ENCODE results near the gene GAK.
A peak's percentile ranks its signal among the peaks of the same experiment; 100 is the strongest.
"Not testable (repeated sequence)": the region's sequence is repeated elsewhere in the genome, so short reads cannot be mapped to it uniquely, and the experiment has no call there.

GAK gene

GRCh38 chr4:925771-926500, 6.2 kb downstream of the GAK start:
- DNase-seq: no peak

GRCh38 chr4:925171-925570, 6.9 kb downstream of the GAK start:
- DNase-seq: no peak

DNA sequence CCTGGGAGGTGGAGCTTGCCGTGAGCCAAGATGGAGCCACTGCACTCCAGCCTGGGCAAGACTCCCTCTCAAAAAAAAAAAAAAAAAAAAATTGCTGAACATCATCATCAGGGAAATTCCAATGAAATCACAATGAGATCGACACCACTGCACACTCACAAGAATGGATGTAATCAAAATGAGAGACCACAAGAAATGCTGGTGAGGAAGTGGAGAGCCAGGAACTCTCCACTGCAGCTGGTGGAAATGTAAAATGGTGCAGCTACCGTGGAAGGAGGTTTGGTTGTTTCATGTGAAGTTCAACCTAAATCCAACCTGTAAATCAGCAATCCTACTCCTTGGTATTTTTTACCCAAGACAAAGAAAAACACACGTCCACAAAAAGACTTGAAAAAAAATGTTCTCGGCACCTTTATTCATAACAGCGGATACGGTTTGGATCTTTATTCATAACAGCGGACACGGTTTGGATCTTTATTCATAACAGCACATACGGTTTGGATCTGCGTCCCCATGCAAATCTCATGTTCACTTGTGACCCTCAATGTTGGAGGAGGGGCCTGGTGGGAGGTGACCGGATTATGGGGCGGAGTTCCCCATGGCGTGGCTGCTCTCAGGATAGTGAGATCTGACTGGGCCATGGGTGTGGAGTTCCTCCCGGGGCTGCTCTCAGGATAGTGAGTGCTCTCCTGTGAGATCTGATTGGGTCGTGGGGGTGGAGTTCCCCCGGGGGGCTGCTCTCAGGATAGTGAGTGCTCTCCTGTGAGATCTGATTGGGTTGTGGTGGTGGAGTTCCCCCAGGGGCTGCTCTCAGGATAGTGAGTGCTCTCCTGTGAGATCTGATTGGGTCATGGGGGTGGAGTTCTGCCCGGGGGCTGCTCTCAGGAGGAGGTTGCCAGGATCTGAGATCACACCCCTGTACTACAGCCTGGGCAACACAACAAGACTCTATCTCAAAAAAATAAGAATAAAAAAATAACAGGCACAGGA, 7.7 kb downstream of the GAK start:
- DNase-seq: peak; percentile 50

DNA sequence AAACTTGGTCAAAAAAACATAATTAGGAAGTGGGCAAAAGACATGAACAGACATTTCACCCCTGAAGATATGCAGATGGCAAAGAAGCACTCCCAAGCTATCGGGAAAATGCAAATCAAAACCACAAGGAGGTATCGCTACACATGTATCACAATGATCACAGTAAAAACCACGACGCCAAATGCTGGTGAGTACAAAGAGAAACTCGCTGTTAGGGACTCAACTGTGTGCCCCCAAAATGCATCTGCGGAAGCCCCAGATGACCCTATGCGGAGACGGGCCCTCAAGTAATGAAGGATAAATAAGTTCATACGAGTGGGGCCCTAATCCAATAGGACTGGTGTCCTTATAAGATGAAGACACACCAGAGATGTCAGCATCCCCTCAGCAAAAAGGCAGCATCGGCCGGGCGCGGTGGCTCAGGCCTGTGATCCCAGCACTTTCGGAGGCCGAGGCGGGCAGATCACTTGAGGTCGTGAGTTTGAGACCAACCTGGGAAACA, 10.2 kb downstream of the GAK start:
- DNase-seq: no peak

DNA sequence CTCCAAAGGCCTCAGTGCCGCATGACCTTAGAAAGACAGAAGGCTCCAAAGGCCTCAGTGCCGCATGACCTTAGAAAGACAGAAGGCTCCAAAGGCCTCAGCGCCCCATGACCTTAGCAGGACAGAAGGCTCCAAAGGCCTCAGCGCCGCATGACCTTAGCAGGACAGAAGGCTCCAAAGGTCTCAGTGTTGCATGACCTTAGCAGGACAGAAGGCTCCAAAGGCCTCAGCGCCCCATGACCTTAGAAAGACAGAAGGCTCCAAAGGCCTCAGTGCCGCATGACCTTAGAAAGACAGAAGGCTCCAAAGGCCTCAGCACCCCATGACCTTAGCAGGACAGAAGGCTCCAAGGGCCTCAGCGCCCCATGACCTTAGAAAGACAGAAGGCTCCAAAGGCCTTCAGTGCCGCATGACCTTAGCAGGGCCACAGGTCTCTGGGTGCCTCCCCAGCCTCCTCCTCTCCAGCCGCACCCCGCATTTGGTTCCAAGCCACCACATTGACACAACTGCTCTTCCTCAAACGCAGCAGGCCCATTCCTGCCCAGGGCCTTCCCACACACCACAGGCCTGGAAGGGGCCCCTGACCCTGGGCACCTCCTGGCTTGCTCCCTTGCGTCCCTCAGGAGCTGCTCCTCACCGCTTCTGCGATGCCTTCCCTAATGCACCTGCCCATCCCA, 13.0 kb downstream of the GAK start:
- DNase-seq: not testable (repeated sequence)

DNA sequence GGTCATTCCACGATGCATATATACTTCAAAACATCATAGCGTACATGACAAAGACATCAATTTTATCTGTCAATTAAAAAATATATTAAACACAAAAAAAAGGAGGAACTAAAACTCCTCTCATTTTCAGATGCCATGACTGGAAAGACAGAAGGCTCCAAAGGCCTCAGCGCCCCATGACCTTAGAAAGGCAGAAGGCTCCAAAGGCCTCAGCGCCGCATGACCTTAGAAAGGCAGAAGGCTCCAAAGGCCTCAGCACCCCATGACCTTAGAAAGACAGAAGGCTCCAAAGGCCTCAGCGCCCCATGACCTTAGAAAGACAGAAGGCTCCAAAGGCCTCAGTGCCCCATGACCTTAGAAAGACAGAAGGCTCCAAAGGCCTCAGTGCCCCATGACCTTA, 13.5 kb downstream of the GAK start:
- DNase-seq: not testable (repeated sequence)

- DNase-seq: no peak
Observed at GRCh38 chr4:917992-918391, 14.1 kb downstream of the GAK start.

DNA sequence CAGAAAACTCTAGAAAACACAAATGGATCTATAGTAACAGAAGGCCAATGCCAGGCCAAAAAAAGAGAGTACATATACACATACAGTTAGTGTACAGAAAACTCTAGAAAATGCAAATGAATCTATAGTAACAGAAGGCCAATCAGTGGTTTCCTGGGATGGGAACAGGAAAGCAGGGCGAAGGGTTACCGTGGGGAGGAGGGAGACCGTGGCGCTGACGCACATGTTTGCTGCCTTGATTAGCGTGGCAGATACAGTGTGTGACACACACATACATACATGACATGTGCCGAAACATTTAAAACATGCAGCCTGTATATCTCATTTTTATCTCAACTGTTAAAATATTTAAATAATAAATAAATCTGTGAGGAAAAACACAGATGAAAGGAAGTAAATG, 14.7 kb downstream of the GAK start:
- no peak for DNase-seq

DNA sequence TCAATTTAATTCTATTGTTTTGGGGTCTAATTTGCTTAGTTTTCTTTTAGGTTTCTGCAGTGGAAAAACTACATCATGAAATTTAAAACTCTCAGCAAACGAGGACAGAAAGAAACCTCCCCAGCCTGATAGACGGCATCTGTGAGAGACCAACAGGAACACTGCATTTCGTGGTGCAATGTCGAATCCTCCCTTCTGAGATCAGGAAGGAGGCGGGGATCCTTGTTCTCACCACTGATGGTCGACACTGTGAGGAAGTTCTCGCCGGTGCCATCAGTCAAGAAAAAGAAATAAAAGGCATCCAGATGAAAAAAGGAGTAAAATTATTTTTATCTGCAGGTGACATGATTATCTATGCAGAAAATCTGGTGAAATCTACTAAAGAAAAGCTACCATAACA, 16.5 kb downstream of the GAK start:
- peak; percentile 20 for DNase-seq

DNA sequence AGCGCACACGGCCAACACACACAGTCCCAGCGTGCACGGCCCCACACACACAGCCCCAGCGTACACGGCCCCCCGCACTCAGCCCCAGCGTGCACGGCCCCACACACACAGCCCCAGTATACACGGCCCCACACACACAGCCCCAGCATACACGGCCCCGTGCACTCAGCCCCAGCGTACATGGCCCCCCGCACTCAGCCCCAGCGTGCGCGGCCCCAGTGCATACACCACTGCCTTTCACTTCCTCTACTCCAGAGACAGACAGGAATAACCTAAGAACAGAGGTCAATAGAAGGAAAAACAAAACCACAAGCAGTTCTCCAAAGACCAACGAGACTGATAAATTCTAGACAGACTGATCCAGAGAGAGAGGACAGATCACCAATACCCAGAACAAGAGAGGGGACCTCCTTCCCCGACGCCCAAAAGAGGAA, 17.1 kb downstream of the GAK start:
- no peak for DNase-seq

DNA sequence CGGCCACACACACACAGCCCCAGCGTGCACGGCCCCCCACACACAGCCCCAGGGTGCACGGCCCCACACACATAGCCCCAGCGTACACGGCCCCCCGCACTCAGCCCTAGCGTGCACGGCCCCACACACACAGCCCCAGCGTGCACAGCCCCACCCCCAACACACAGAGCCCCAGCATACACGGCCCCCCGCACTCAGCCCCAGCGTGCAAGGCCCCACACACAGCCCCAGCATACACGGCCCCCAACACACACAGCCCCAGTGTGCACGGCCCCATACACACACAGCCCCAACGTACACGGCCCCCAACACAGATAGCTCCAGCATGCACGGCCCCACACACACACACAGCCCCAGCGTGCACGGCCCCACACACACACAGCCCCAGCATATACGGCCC, 17.6 kb downstream of the GAK start:
- no peak for DNase-seq

- DNase-seq: no peak
Observed at GRCh38 chr4:913280-913618, 18.9 kb downstream of the GAK start.

- DNase-seq: no peak
Observed at GRCh38 chr4:912548-913279, 19.4 kb downstream of the GAK start.

DNA sequence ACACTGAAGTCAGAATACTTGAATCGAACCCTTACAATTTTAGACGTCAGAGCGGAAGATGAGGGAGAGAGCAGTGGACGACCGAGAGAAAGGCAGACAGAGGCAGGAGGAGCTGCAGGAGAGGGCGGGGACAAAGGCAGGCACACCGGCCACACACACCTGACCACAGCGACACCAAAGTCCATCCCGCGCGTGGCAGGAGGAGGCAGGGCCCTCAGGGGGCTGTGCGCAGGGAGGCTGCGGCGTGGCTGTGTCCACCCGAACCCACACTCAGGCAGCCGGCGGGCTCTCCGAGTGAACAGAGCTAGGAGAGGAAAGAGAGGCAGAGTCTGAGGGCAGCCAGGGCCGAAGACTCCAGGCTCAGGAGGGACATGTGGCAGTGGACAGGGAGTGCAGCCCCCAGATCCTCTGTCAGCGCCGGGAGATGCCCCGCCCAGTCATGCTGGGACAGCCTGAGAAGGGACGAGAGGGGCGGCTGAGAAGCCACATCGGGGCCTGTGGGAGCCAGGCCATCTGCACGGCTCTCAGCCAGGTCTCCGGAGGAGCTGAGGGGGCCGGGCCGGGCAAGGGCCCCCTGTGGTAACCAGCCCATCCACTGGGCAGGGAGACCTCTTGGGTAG, 20.1 kb downstream of the GAK start:
- DNase-seq: no peak

GRCh38 chr4:911221-911751, 20.8 kb downstream of the GAK start:
- DNase-seq: no peak

DNA sequence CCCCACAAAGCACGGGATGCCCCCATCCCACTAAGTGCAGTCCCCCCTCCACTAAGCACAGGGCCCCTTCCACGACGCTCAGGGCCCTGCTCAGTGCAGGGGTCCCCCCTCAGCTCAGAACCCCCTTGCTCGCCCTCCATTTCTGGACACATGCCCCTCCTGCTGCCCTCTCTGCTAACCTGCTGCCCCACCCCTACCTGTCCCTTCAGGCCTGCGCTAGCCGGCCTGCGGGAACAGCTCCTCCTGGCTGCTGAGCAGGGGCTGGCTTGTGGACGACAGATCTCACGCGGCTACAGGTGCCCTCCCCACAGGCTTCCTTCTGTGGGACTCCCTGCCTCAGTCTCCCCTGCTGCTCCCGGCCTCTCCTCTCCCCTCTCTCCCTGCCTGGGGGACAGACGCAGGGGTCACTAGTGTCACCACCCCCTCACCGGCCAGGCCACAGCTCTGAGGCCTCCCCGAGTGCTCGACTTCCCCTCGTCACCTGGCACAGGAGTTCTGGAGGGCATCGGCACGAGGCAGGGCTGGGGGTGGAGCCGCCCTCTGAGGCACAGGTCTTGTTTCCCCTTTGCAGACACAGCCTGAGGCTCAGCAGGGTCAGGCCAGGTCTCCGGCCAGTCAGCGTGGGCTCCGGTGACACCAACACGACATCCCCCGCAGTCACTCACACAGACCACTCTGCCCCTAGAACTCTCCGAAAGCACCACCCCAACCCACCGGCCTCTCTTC, 21.6 kb downstream of the GAK start:
- DNase-seq: no peak

- no peak for DNase-seq
Observed at GRCh38 chr4:909821-910220, 22.3 kb downstream of the GAK start.

DNA sequence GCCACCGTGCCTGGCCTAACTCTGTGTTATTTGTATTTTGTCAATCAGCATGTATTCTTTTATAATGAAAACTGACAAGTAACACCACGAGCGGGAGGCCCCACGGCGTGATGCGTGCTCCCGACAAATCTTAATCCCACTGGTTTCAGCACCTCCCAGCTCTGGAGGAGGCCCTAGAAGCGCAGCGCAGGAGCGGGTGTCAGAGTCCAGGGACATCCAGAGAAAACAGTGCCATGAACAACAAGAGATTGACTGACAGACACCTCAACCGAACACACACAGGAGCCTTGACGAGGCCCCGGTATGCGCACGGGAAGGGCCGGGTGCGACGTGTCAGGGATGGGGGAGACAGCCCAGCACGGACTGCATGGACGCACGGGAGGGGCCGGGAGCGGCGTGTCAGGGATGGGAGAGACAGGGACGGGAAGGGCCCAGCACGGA, 23.0 kb downstream of the GAK start:
- no peak for DNase-seq

GRCh38 chr4:907691-908425, 24.3 kb downstream of the GAK start:
- peak; percentile 92 for DNase-seq

GRCh38 chr4:907103-907400, 25.1 kb downstream of the GAK start:
- DNase-seq: no peak

Measured in fibroblast of skin of abdomen (primary cell).